Type B pancreatic cell (in vitro differentiated cells): ENCODE data around the gene KMT5B. TPM values are rescaled to one million over a fixed set of nuclear protein-coding genes. Genes with fewer than 3 reads are reported as not detected.
A peak's percentile ranks its signal among the peaks of the same experiment; 100 is the strongest.

Experiments used
- DNase-seq: peaks from one replicate; pipeline ENCODE4 v3.0.0; 2021; ENCODE audit warnings: mixed read lengths; ENCODE audit not compliant: unreplicated experiment; ENCODE audit errors: extremely low spot score
- H3K27ac Mint-ChIP-seq: 2 replicates; pipeline ENCODE4 v1.8.0; 2021; ENCODE audit warnings: mild to moderate bottlenecking, mixed read lengths
- H3K27me3 Mint-ChIP-seq: 2 replicates; pipeline ENCODE4 v1.8.0; 2021; ENCODE audit warnings: mixed read lengths
- H3K36me3 Mint-ChIP-seq: 2 replicates; pipeline ENCODE4 v1.8.0; 2021; ENCODE audit warnings: mixed read lengths
- H3K4me1 Mint-ChIP-seq: one replicate; pipeline ENCODE4 v1.8.0; 2021; ENCODE audit warnings: mixed read lengths; ENCODE audit not compliant: unreplicated experiment
- H3K4me3 Mint-ChIP-seq: 2 replicates; pipeline ENCODE4 v1.8.0; 2021; ENCODE audit warnings: mild to moderate bottlenecking, mixed read lengths
- H3K9me3 Mint-ChIP-seq: 2 replicates; pipeline ENCODE4 v1.8.0; 2021; ENCODE audit warnings: mixed read lengths
- total RNA-seq: library from RNA; stranded (reverse); gene quantifications from 2 replicates; pipeline ENCODE4 v1.2.1, GENCODE V29; 2021; ENCODE audit warnings: low replicate concordance
- TF ChIP-seq, protein P1 (sequence below): fragments of 200-600 bp; sonication (generic); conservative IDR thresholded peaks from 2 replicates; pipeline ENCODE4 v1.5.0; 2021; ENCODE audit warnings: antibody characterized with exemption, mild to moderate bottlenecking

KMT5B gene
- total RNA-seq, 1 donor from 2014 or later = 54.4 TPM

DNA sequence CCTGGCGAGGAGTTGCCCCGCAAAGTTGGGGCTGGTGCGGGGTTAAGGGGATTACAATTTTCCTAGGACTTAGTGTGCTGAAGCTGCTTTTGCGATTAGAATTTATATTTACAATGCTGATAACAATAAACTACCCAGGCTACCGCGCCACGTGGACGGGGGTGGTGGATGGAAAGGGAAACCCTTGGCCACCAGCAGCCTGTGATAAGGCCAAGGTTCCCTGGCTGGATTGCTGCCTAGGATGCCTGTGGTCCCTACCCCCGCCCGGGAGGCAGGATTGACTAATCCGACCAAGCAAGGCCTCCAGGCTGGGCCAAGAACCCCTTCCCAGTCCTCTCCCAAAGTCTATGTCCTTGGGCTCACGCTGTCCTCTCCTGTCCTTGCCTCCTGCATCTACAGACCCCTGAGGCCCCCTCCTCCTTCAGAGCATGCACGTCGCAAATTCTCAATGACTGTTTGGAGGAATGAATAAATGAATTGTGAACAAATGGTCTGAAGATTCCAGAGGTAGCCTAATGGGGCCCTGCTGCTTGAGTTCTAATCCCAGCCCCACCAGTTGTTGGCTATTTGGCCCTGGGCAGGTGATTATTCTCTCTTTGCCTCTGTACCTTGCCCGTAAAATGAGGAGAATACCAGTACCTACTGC is 84.3 kb downstream of the KMT5B start:
- H3K27me3 Mint-ChIP-seq = no peaks in the 10 kb centered on the region
- no peak for DNase-seq
- H3K4me1 Mint-ChIP-seq = peaks cover 27% of the 10 kb centered on the region
- H3K4me3 Mint-ChIP-seq = peak overlapping the region; percentile 85
- H3K27ac Mint-ChIP-seq = peak overlapping the region; percentile 50
- H3K36me3 Mint-ChIP-seq = peaks cover 1% of the 10 kb centered on the region
- TF ChIP-seq, protein P1, sequence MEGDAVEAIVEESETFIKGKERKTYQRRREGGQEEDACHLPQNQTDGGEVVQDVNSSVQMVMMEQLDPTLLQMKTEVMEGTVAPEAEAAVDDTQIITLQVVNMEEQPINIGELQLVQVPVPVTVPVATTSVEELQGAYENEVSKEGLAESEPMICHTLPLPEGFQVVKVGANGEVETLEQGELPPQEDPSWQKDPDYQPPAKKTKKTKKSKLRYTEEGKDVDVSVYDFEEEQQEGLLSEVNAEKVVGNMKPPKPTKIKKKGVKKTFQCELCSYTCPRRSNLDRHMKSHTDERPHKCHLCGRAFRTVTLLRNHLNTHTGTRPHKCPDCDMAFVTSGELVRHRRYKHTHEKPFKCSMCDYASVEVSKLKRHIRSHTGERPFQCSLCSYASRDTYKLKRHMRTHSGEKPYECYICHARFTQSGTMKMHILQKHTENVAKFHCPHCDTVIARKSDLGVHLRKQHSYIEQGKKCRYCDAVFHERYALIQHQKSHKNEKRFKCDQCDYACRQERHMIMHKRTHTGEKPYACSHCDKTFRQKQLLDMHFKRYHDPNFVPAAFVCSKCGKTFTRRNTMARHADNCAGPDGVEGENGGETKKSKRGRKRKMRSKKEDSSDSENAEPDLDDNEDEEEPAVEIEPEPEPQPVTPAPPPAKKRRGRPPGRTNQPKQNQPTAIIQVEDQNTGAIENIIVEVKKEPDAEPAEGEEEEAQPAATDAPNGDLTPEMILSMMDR = no peak
- peaks cover 6% of the 10 kb centered on the region for H3K9me3 Mint-ChIP-seq

DNA sequence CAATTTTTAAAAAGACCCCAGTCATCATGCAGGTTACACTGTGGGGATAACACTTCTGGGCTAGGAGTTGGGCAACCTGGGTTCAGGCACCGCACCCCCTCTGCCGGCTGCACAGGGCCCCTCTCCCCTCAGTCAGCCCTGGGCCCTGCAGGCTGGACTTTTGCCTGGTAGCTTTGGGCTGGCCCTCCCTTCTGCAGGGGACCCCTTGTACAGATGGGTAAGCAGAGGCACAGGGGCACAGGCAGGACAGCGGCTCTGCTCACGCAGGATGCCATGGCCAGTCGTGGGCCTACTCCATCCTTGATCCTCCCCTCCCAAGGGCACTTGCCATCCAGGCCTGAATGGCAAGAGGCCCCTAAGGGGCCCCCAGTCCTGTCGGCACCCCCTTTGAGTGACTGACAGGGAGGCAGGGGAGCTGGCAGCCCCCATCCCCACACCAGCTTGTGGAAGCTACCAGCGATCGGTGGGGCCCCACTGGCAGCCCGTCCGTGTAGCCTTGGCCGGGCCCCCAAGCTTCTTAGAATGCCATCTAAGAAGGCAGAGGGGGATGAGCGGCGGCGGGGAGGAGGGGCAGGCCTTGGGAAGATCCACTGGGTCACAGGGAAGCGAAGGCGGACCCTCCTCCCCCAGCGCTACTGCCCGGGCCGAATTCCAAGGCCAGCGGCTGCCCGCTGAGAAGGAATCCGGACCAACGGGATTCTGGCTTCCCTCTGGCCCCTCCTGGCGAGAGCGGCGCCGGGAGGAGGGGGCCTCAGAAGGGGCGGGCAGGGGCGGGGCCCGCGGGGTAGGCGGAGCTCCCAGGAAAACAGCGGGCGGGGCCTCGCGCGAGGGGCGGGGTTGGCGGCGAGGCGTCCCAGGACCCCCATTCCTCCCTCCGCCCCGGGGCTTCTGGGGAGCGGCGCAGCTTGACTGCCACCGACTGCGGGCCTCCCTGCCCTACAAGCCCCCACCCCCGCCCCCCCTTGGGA is 85.1 kb downstream of the KMT5B start:
- TF ChIP-seq, protein P1 = no peak
- no peaks in the 10 kb centered on the region for H3K27me3 Mint-ChIP-seq
- H3K4me3 Mint-ChIP-seq = peak overlapping the region; percentile 85
- H3K9me3 Mint-ChIP-seq = peaks cover 6% of the 10 kb centered on the region
- H3K36me3 Mint-ChIP-seq = no peaks in the 10 kb centered on the region
- peak; percentile 83 for DNase-seq
- H3K4me1 Mint-ChIP-seq = peaks cover 29% of the 10 kb centered on the region
- H3K27ac Mint-ChIP-seq = peak overlapping the region; percentile 50

DNA sequence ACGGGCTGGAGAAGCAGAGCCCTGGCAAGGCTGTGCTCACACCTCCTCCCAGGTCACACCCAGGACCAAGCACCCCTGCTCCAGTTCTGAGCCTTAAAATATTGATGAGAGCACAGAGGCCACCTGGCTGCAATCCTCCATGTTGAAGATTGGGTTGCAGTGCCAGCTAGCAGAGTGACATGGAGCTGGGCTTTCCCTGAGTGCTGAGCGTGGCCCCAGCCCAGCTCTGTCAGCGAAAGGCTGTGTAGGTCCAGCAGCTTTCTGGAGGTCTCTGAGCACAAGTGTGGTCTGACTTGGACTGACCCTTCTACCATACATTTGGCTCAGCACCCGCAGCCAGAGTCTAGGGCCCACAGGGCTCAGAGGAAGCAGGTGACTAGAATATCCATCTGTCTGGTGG is 87.9 kb downstream of the KMT5B start:
- H3K9me3 Mint-ChIP-seq = peaks cover 6% of the 10 kb centered on the region

DNA sequence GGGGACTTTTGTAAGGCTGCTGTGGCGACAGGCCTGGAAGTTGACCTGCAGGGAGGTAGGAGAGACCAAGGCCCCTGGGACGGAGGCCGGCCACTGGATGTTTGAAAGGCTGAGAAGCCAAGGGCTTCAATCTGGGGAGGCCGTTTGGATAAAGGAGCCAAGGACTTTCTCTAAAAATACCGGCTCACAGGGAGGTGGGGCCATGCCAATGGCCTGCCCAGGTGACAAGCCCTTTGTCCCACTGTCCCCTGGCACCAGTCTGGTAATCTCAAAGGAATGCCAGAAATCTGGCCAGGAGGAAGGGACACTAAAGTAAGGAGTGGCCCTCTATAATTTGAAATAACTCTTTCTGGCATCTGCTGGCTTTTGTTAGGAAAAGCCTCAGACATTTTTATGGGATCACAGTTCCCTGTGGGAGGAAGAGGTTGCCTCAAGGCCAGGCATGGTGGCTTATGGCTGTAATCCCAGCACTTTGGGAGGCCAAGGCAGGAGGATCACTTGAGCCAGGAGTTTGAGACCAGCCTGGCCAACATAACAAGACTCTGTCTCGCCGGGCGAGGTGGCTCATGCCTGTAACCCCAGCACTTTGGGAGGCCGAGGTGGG is 90.1 kb downstream of the KMT5B start:
- TF ChIP-seq, protein P1 = no peak
- Mint-ChIP-seq H3K27ac (peak overlapping the region; percentile 90), H3K36me3 (no peaks in the 10 kb centered on the region), H3K4me1 (peaks cover 27% of the 10 kb centered on the region), H3K9me3 (no peaks in the 10 kb centered on the region), H3K4me3 (peak overlapping the region; percentile 74), H3K27me3 (no peaks in the 10 kb centered on the region)
- no peak for DNase-seq

More for the DNA sequence above, 87.9 kb downstream of the KMT5B start:
- no peaks in the 10 kb centered on the region for H3K36me3 Mint-ChIP-seq
- peak overlapping the region; percentile 39 for H3K4me3 Mint-ChIP-seq
- TF ChIP-seq, protein P1 = no peak
- DNase-seq = no peak
- peaks cover 29% of the 10 kb centered on the region for H3K4me1 Mint-ChIP-seq
- H3K27ac Mint-ChIP-seq = peak overlapping the region; percentile 76
- H3K27me3 Mint-ChIP-seq = no peaks in the 10 kb centered on the region

DNA sequence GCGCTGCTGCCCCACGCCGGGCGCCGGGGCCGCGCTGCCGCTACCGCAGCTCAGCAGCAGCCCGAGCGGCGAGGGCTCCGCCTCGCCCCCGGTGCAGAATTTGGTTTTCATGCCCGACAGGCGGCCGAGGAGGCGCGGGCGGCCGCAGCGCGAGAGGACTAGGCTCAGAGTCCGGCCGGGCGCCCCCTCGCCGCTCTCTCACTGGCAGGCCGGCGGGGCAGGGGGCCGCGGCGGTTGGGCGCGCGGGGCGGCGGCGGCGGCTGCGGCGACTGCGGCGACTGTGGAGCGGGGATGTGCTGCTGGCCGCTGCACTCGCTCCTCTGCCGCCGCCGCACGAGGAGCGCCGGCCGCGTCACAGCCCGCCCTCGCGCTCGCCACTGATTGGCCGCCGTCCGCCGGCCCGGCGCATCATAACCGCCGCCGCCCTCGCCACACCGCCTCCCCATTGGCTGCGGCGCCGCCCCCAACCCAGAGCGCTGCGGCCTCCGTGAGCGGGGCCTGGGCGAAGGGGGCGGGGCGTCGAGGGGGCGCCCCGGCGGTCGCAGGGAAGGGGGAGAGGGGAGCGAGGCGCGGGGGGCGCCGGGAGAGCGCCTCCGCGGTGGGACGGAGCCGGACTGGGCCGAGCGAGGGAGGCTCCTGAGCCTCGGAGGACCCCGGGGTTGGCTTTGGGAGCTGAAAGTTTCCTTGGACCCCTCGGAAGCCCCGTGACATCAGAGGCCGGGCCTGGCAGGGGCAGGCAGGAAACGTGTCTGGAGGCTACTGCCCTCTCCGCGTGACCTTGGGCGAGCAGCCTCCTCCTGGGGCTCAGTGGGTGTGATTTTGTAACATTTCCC is 91.8 kb downstream of the KMT5B start, which contains the start of gene CHKA:
CHKA (minus strand) TSS at position 322 of the 833 bp plus-strand sequence; CDS start at position 111, 211 bp downstream.
- H3K4me1 Mint-ChIP-seq = peaks cover 35% of the 10 kb centered on the region
- peak within 1 kb of the TSS; percentile 98 for H3K4me3 Mint-ChIP-seq
- no peaks in the 10 kb centered on the region for H3K9me3 Mint-ChIP-seq

More for the DNA sequence above, 91.8 kb downstream of the KMT5B start, which contains the start of gene CHKA:
- peak; percentile 95 for DNase-seq
- H3K27me3 Mint-ChIP-seq = no peaks in the 10 kb centered on the region
- H3K27ac Mint-ChIP-seq = peak within 1 kb of the TSS; percentile 93
- H3K36me3 Mint-ChIP-seq = peaks cover 4% of the 10 kb centered on the region
- TF ChIP-seq, protein P1 = no peak
